ENCODE measurements around the gene RTL10. TPM values are rescaled to one million over a fixed set of nuclear protein-coding genes. Genes with fewer than 3 reads are reported as not detected.
"Not testable (repeated sequence)": the region's sequence is repeated elsewhere in the genome, so short reads cannot be mapped to it uniquely, and the experiment has no call there.

The RTL10 gene
- total and polyA plus RNA-seq, 2 donors: 19.2 to 20.8 TPM

DNA sequence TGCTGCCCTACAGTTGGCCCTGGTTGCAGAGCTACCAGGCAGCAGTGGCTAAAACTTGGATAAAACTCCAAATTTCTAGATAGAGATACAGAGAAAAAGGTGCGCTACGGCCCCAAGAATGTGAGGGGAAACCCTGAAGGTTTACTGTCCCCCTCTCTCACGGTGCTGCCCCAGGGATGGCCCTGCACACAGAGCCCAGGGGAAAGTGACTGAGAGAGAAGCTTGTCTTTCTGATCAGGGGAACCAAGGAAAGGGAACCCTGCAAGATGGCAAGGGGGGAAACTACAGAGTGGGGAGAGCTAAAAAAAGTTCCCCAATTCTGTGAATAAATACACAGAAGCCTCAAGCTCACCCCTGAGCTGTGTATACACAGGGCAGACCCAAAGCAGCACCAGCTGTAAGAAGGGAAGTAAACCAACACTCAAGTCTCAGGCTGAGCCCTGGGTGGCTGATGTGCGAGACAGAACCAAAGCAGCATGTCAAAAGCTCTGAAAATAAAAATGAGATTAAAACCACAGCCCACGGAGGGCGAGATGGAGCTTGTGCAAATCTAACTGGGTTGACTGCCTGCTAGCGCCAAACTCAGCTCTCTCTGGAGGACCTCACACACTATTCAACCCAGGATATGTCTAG is 22.1 kb downstream of the RTL10 start:
- 59% methylated on average over 7 of the region's 7 CpGs for WGBS
- peak overlapping the region in 1 of 2 donors; percentile 52 for H3K27ac ChIP-seq (ENCODE audit: low read depth in 1 of 2, low read length in 1 of 2)
- H3K9me3 ChIP-seq (ENCODE audit: control insufficient read depth in 2 of 2, insufficient read depth in 1 of 2, low read length in 1 of 2): no peaks in the 10 kb centered on the region
- DNase-seq (ENCODE audit: low read depth in 6 of 9, low spot score in 9 of 9): peak in 2 of 9 donors; percentile 51 to 67
- H3K4me1 ChIP-seq (ENCODE audit: control insufficient read depth in 2 of 2, insufficient read depth in 2 of 2, low read length in 2 of 2): peaks cover 3 to 10% of the 10 kb centered on the region in 2 donors
- H3K27me3 ChIP-seq (ENCODE audit: control insufficient read depth in 2 of 2, insufficient read depth in 1 of 2, low read length in 1 of 2): no peaks in the 10 kb centered on the region
- H3K36me3 ChIP-seq (ENCODE audit: control insufficient read depth in 2 of 2, insufficient read depth in 2 of 2, low read length in 1 of 2): no peaks in the 10 kb centered on the region
- H3K4me3 ChIP-seq (ENCODE audit: low read length in 2 of 2): no peak overlapping the region

DNA sequence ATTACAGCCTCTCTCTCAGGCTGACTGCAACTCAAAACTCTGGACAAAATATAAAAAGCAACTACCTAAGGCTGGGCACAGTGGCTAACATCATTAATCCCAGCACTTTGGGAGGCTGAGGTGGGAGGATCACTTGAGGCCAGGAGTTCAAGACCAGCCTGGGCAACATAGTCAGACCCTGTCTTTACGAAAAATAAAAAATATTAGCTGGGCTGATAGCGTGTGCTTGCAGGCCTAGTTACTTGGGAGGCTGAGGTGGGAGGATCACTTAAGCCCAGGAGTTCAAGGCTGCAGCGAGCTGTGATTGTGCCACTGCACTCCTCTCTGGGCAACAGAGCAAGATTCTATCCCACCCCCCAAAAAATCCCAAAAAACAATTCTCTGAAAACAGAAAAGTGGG is 22.7 kb downstream of the RTL10 start:
- not testable (repeated sequence) for H3K27me3 ChIP-seq (ENCODE audit: control insufficient read depth in 2 of 2, insufficient read depth in 1 of 2, low read length in 1 of 2); H3K27ac ChIP-seq (ENCODE audit: low read depth in 1 of 2, low read length in 1 of 2); DNase-seq (ENCODE audit: low read depth in 6 of 9, low spot score in 9 of 9); H3K9me3 ChIP-seq (ENCODE audit: control insufficient read depth in 2 of 2, insufficient read depth in 1 of 2, low read length in 1 of 2); H3K36me3 ChIP-seq (ENCODE audit: control insufficient read depth in 2 of 2, insufficient read depth in 2 of 2, low read length in 1 of 2); H3K4me3 ChIP-seq (ENCODE audit: low read length in 2 of 2)
- WGBS: 83% methylated on average over 3 of the region's 3 CpGs
- H3K4me1 ChIP-seq (ENCODE audit: control insufficient read depth in 2 of 2, insufficient read depth in 2 of 2, low read length in 2 of 2): peaks cover 3 to 10% of the 10 kb centered on the region in 2 donors

- Histone ChIP-seq H3K4me3 (ENCODE audit: low read length in 2 of 2) (no peak overlapping the region), H3K27ac (ENCODE audit: low read depth in 1 of 2, low read length in 1 of 2) (no peak overlapping the region), H3K36me3 (ENCODE audit: control insufficient read depth in 2 of 2, insufficient read depth in 2 of 2, low read length in 1 of 2) (no peaks in the 10 kb centered on the region), H3K27me3 (ENCODE audit: control insufficient read depth in 2 of 2, insufficient read depth in 1 of 2, low read length in 1 of 2) (no peaks in the 10 kb centered on the region), H3K4me1 (ENCODE audit: control insufficient read depth in 2 of 2, insufficient read depth in 2 of 2, low read length in 2 of 2) (peaks cover 8 to 12% of the 10 kb centered on the region in 2 donors), H3K9me3 (ENCODE audit: control insufficient read depth in 2 of 2, insufficient read depth in 1 of 2, low read length in 1 of 2) (no peaks in the 10 kb centered on the region)
- no peak for DNase-seq (ENCODE audit: low read depth in 6 of 9, low spot score in 9 of 9)
- 97% methylated on average over 6 of the region's 6 CpGs for WGBS
These were observed 23.7 kb downstream of the RTL10 start for GRCh38 chr22:19831016-19831415.

DNA sequence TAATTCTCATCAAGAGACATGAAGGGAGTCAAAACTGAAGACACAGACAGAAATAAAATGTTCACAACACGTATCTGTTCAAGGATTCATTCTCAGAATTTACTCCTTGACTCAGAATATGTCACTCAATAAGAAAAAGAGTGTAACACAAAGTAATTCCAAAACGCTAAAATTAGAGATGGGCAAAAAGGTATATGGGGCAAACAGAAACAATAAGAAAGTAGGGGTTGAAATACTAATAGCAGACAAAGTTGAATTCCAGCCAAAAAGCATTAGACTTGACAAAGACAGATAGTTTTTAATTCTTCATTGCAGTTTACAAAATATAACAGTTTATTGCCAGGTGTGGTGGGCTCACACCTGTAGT is 26.7 kb downstream of the RTL10 start:
- 97% methylated on average over 2 of the region's 2 CpGs for WGBS
- DNase-seq (ENCODE audit: low read depth in 6 of 9, low spot score in 9 of 9): no peak
- H3K27ac ChIP-seq (ENCODE audit: low read depth in 1 of 2, low read length in 1 of 2): no peak overlapping the region
- H3K27me3 ChIP-seq (ENCODE audit: control insufficient read depth in 2 of 2, insufficient read depth in 1 of 2, low read length in 1 of 2): no peaks in the 10 kb centered on the region
- H3K9me3 ChIP-seq (ENCODE audit: control insufficient read depth in 2 of 2, insufficient read depth in 1 of 2, low read length in 1 of 2): peaks cover 0 to 4% of the 10 kb centered on the region in 2 donors
- H3K36me3 ChIP-seq (ENCODE audit: control insufficient read depth in 2 of 2, insufficient read depth in 2 of 2, low read length in 1 of 2): peaks cover 0 to 5% of the 10 kb centered on the region in 2 donors
- no peak overlapping the region for H3K4me3 ChIP-seq (ENCODE audit: low read length in 2 of 2)
- peaks cover 20 to 39% of the 10 kb centered on the region in 2 donors for H3K4me1 ChIP-seq (ENCODE audit: control insufficient read depth in 2 of 2, insufficient read depth in 2 of 2, low read length in 2 of 2)

GRCh38 chr22:19827341-19828034 is 27.2 kb downstream of the RTL10 start:
- H3K27ac ChIP-seq (ENCODE audit: low read depth in 1 of 2, low read length in 1 of 2): no peak overlapping the region
- H3K4me1 ChIP-seq (ENCODE audit: control insufficient read depth in 2 of 2, insufficient read depth in 2 of 2, low read length in 2 of 2): peaks cover 20 to 40% of the 10 kb centered on the region in 2 donors
- no peaks in the 10 kb centered on the region for H3K27me3 ChIP-seq (ENCODE audit: control insufficient read depth in 2 of 2, insufficient read depth in 1 of 2, low read length in 1 of 2)
- H3K36me3 ChIP-seq (ENCODE audit: control insufficient read depth in 2 of 2, insufficient read depth in 2 of 2, low read length in 1 of 2): peaks cover 0 to 5% of the 10 kb centered on the region in 2 donors
- H3K4me3 ChIP-seq (ENCODE audit: low read length in 2 of 2): no peak overlapping the region
- 90% methylated on average over 10 of the region's 10 CpGs for WGBS
- DNase-seq (ENCODE audit: low read depth in 6 of 9, low spot score in 9 of 9): no peak
- H3K9me3 ChIP-seq (ENCODE audit: control insufficient read depth in 2 of 2, insufficient read depth in 1 of 2, low read length in 1 of 2): peaks cover 0 to 4% of the 10 kb centered on the region in 2 donors

GRCh38 chr22:19826619-19826950 is 28.1 kb downstream of the RTL10 start:
- Histone ChIP-seq H3K9me3 (ENCODE audit: control insufficient read depth in 2 of 2, insufficient read depth in 1 of 2, low read length in 1 of 2) (peaks cover 0 to 4% of the 10 kb centered on the region in 2 donors), H3K4me1 (ENCODE audit: control insufficient read depth in 2 of 2, insufficient read depth in 2 of 2, low read length in 2 of 2) (peaks cover 17 to 44% of the 10 kb centered on the region in 2 donors), H3K27me3 (ENCODE audit: control insufficient read depth in 2 of 2, insufficient read depth in 1 of 2, low read length in 1 of 2) (no peaks in the 10 kb centered on the region), H3K27ac (ENCODE audit: low read depth in 1 of 2, low read length in 1 of 2) (no peak overlapping the region), H3K36me3 (ENCODE audit: control insufficient read depth in 2 of 2, insufficient read depth in 2 of 2, low read length in 1 of 2) (peaks cover 0 to 5% of the 10 kb centered on the region in 2 donors), H3K4me3 (ENCODE audit: low read length in 2 of 2) (no peak overlapping the region)
- DNase-seq (ENCODE audit: low read depth in 6 of 9, low spot score in 9 of 9): no peak
- WGBS: 49% methylated on average over 2 of the region's 2 CpGs

DNA sequence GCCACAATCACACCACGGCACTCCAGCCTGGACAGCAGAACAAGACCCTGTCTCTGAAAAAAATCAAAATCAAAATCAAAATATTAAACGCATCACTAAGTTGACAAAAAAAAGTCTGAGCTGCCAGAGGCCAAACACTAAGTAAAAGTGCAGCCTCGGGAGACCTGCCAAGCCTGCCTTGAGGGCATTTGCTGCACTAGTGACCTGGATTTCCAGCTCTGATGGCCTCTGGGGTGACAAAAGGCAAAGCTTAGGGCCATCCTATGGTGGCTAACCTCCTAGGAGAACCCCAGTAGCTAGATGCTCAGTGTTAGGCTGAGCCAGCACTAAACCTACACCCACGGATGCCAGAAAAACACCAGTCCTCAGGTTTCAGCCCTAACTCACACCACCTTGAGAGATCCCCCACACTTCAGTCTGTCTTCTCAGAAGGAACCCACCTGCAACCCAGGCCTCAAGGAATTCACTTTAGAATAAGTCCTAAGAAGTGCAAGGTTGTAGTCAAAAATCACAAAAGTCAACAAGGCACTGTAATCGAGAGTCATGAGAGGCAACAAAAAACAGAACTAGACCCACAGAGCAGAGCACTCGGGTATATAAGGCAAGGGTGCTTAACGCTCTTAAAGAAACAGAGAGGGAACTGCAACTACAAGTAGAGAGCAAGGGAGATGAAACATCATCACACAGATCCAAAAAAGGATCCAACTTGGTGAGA is 28.6 kb downstream of the RTL10 start:
- H3K36me3 ChIP-seq (ENCODE audit: control insufficient read depth in 2 of 2, insufficient read depth in 2 of 2, low read length in 1 of 2): peaks cover under 1 to 5% of the 10 kb centered on the region in 2 donors
- peaks cover 17 to 49% of the 10 kb centered on the region in 2 donors for H3K4me1 ChIP-seq (ENCODE audit: control insufficient read depth in 2 of 2, insufficient read depth in 2 of 2, low read length in 2 of 2)
- 97% methylated on average over 7 of the region's 7 CpGs for whole genome bisulfite sequencing
- H3K4me3 ChIP-seq (ENCODE audit: low read length in 2 of 2): no peak overlapping the region
- H3K27ac ChIP-seq (ENCODE audit: low read depth in 1 of 2, low read length in 1 of 2): no peak overlapping the region
- H3K27me3 ChIP-seq (ENCODE audit: control insufficient read depth in 2 of 2, insufficient read depth in 1 of 2, low read length in 1 of 2): no peaks in the 10 kb centered on the region
- DNase-seq (ENCODE audit: low read depth in 6 of 9, low spot score in 9 of 9): no peak
- peaks cover 0 to 4% of the 10 kb centered on the region in 2 donors for H3K9me3 ChIP-seq (ENCODE audit: control insufficient read depth in 2 of 2, insufficient read depth in 1 of 2, low read length in 1 of 2)

DNA sequence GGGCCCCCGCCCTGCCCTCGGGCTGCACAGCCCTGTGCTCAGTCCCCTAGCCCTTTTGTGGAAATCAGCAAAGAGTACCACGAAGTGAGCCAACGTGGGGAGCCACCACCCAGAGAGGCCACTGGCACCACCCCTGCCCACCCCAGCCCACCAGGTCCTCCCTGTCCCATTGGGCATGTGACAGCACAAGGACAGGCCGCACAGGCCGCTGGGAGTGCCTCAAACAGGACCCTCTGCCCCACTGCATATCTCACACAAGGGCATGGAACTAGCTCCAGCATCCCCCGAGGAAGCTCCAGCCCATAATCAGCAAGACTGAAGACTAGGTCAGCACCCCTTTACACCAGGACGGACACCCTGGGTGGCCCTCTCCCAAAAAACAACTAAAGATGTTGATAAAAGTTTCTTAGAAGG is 29.7 kb downstream of the RTL10 start:
- H3K4me3 ChIP-seq (ENCODE audit: low read length in 2 of 2): no peak overlapping the region
- DNase-seq (ENCODE audit: low read depth in 6 of 9, low spot score in 9 of 9): no peak
- H3K36me3 ChIP-seq (ENCODE audit: control insufficient read depth in 2 of 2, insufficient read depth in 2 of 2, low read length in 1 of 2): peaks cover 5 to 15% of the 10 kb centered on the region in 2 donors

More for the DNA sequence above, 29.7 kb downstream of the RTL10 start:
- Histone ChIP-seq H3K4me1 (ENCODE audit: control insufficient read depth in 2 of 2, insufficient read depth in 2 of 2, low read length in 2 of 2) (peaks cover 17 to 60% of the 10 kb centered on the region in 2 donors), H3K9me3 (ENCODE audit: control insufficient read depth in 2 of 2, insufficient read depth in 1 of 2, low read length in 1 of 2) (peaks cover 0 to 10% of the 10 kb centered on the region in 2 donors), H3K27me3 (ENCODE audit: control insufficient read depth in 2 of 2, insufficient read depth in 1 of 2, low read length in 1 of 2) (no peaks in the 10 kb centered on the region), H3K27ac (ENCODE audit: low read depth in 1 of 2, low read length in 1 of 2) (peak overlapping the region; percentile 33 to 91)
- WGBS: 98% methylated on average over 8 of the region's 8 CpGs

All from thymus (tissue), 11 donors.